H1 (cell line): ENCODE measurements around the gene WDR37. TPM values are rescaled to one million over a fixed set of nuclear protein-coding genes. Genes with fewer than 3 reads are reported as not detected.

Experiments used
- CTCF ChIA-PET: fragments of 300-600 bp; sonication (Branson Sonifier 250); formaldehyde crosslinking; loops from one replicate; lab custom pipeline; 2021; ENCODE audit not compliant: partially characterized antibody; lab: Charles Lee
- POLR2A ChIA-PET: fragments of 300-600 bp; sonication (Branson Sonifier 250); formaldehyde crosslinking; loops from one replicate; lab custom pipeline; 2021; ENCODE audit warnings: inconsistent platforms; ENCODE audit not compliant: partially characterized antibody; lab: Charles Lee
- DNase-seq, 2 experiments: peaks; one replicate each; pipeline versions ENCODE4 v3.0.0 to v3.0.0-alpha.2; 2010 to 2022; ENCODE audit warnings: low spot score in 2 of 2, low read depth in 1 of 2, mixed read lengths in 1 of 2
- FAIRE-seq: peaks from 2 replicates; lab custom pipeline; 2011; peaks lifted over from hg19 to GRCh38; lab: Jason Lieb, UNC
- H2AFZ ChIP-seq: 2 replicates; pipeline ENCODE4 v1.8.1; 2012; ENCODE audit warnings: low read length, inconsistent platforms
- H2AK5ac ChIP-seq: 2 replicates; pipeline ENCODE4 v1.6.1; 2013; ENCODE audit warnings: low read depth, low read length
- H2BK120ac ChIP-seq: replicated peaks from 2 replicates; pipeline ENCODE3; 2013; ENCODE audit warnings: low read depth, low read length, inconsistent platforms
- H2BK12ac ChIP-seq: 2 replicates; pipeline ENCODE4 v1.6.1; 2013; ENCODE audit warnings: low read depth, low read length
- H2BK15ac ChIP-seq: 2 replicates; pipeline ENCODE4 v1.6.1; 2013; ENCODE audit warnings: low read length
- H2BK20ac ChIP-seq: 2 replicates; pipeline ENCODE4 v1.6.1; 2013; ENCODE audit warnings: low read length
- H2BK5ac ChIP-seq: 2 replicates; pipeline ENCODE4 v1.6.1; 2013; ENCODE audit warnings: low read depth, low read length
- H3K14ac ChIP-seq: 2 replicates; pipeline ENCODE4 v1.6.1; 2013; ENCODE audit warnings: inconsistent platforms; ENCODE audit not compliant: insufficient read length
- H3K18ac ChIP-seq: 2 replicates; pipeline ENCODE4 v1.6.1; 2013; ENCODE audit warnings: low read length; ENCODE audit errors: extremely low read depth
- H3K23ac ChIP-seq: 2 replicates; pipeline ENCODE4 v1.6.1; 2013; ENCODE audit warnings: inconsistent platforms; ENCODE audit not compliant: insufficient read length
- H3K23me2 ChIP-seq: 2 replicates; pipeline ENCODE4 v1.6.1; 2013; ENCODE audit warnings: low read depth, low read length
- H3K27ac ChIP-seq: 2 replicates; pipeline ENCODE4 v1.6.1; 2011; ENCODE audit warnings: low read depth, low read length, inconsistent platforms
- H3K27me3 ChIP-seq, 4 experiments: replicated peaks in 1 of 4; 1 replicate in 1 of 4; 2 replicates in 3 of 4; pipeline versions ENCODE4 v1.6.1 to v1.8.1; 2011 to 2013; ENCODE audit warnings: low read length in 3 of 4, mild to moderate bottlenecking in 3 of 4, inconsistent platforms in 2 of 4, mixed read lengths in 2 of 4, moderate library complexity in 1 of 4; ENCODE audit not compliant: control insufficient read depth in 3 of 4, insufficient read depth in 3 of 4; ENCODE audit errors: extremely low read depth in 1 of 4
- H3K36me3 ChIP-seq, 4 experiments: 2 replicates each; pipeline versions ENCODE4 v1.6.1 to v1.8.1; 2011 to 2013; ENCODE audit warnings: mild to moderate bottlenecking in 4 of 4, low read length in 3 of 4, moderate library complexity in 2 of 4, control low read depth in 1 of 4, inconsistent platforms in 1 of 4; ENCODE audit not compliant: insufficient read depth in 4 of 4, control insufficient read depth in 2 of 4
- H3K4ac ChIP-seq: replicated peaks from 2 replicates; pipeline ENCODE3; 2013; ENCODE audit warnings: low read length, low read depth, mixed read lengths, inconsistent platforms; ENCODE audit not compliant: insufficient read length
- H3K4me1 ChIP-seq, 4 experiments: replicated peaks in 1 of 4; 1 replicate in 1 of 4; 2 replicates in 3 of 4; pipeline versions ENCODE4 v1.6.1 to v1.8.1; 2011 to 2013; ENCODE audit warnings: low read length in 3 of 4, inconsistent platforms in 2 of 4, mixed read lengths in 1 of 4; ENCODE audit not compliant: insufficient read depth in 4 of 4, control insufficient read depth in 3 of 4
- H3K4me2 ChIP-seq, 2 experiments: 2 replicates each; pipeline versions ENCODE4 v1.6.1 to v1.8.1; 2011 to 2013; ENCODE audit warnings: low read depth in 2 of 2, low read length in 2 of 2, control low read depth in 1 of 2, inconsistent platforms in 1 of 2, mild to moderate bottlenecking in 1 of 2; ENCODE audit not compliant: insufficient read depth in 1 of 2
- H3K4me3 ChIP-seq, 4 experiments: fragments of 200-600, 300-600 bp in 1 of 4; sonication (generic), shearing (Covaris generic), sonication (Bioruptor Twin) in 1 of 4; 2 replicates each; pipeline versions ENCODE4 v1.5.1 to v1.8.1; 2011 to 2016; ENCODE audit warnings: low read length in 4 of 4, low read depth in 3 of 4, control low read depth in 2 of 4, inconsistent platforms in 2 of 4, mild to moderate bottlenecking in 2 of 4, mixed read lengths in 1 of 4, moderate library complexity in 1 of 4; ENCODE audit not compliant: insufficient read depth in 2 of 4; ENCODE audit errors: extremely low read depth in 1 of 4
- H3K56ac ChIP-seq: replicated peaks from 2 replicates; pipeline ENCODE3; 2013; ENCODE audit warnings: low read depth, mild to moderate bottlenecking, mixed read lengths, low read length, inconsistent platforms; ENCODE audit not compliant: insufficient read length
- H3K79me1 ChIP-seq: 2 replicates; pipeline ENCODE4 v1.6.1; 2013; ENCODE audit warnings: low read depth, low read length, control low read depth
- H3K79me2 ChIP-seq, 2 experiments: 2 replicates each; pipeline versions ENCODE4 v1.6.1 to v1.8.1; 2012 to 2013; ENCODE audit warnings: low read length in 2 of 2, mild to moderate bottlenecking in 2 of 2, inconsistent platforms in 1 of 2; ENCODE audit not compliant: insufficient read depth in 2 of 2, control insufficient read depth in 1 of 2
- H3K9ac ChIP-seq, 4 experiments: replicated peaks in 1 of 4; 1 replicate in 1 of 4; 2 replicates in 3 of 4; pipeline versions ENCODE4 v1.6.1 to v1.8.1; 2011 to 2013; ENCODE audit warnings: low read depth in 3 of 4, low read length in 3 of 4, control low read depth in 2 of 4, mild to moderate bottlenecking in 2 of 4, moderate library complexity in 2 of 4, inconsistent platforms in 1 of 4; ENCODE audit errors: extremely low read depth in 1 of 4
- H3K9me3 ChIP-seq, 2 experiments: 2 replicates each; pipeline versions ENCODE4 v1.6.1 to v1.8.1; 2012 to 2013; ENCODE audit warnings: mild to moderate bottlenecking in 2 of 2, moderate library complexity in 2 of 2, control low read depth in 1 of 2, inconsistent platforms in 1 of 2, low read depth in 1 of 2, low read length in 1 of 2, mixed read lengths in 1 of 2; ENCODE audit not compliant: insufficient read depth in 2 of 2
- H4K20me1 ChIP-seq, 2 experiments: replicated peaks in 1 of 2; 2 replicates each; pipeline versions ENCODE3 to v1.8.1; 2011 to 2013; ENCODE audit warnings: inconsistent platforms in 2 of 2, low read length in 2 of 2, mild to moderate bottlenecking in 1 of 2; ENCODE audit not compliant: insufficient read depth in 2 of 2, control insufficient read depth in 1 of 2
- H4K5ac ChIP-seq: 2 replicates; pipeline ENCODE4 v1.6.1; 2013; ENCODE audit warnings: low read length, low read depth, mixed read lengths, inconsistent platforms; ENCODE audit not compliant: insufficient read length
- H4K8ac ChIP-seq: 2 replicates; pipeline ENCODE4 v1.8.0; 2013; ENCODE audit warnings: mild to moderate bottlenecking, moderate library complexity, low read length, inconsistent platforms; ENCODE audit not compliant: insufficient read depth; ENCODE audit errors: extremely low read depth
- H4K91ac ChIP-seq: replicated peaks from 2 replicates; pipeline ENCODE3; 2013; ENCODE audit warnings: low read length, mixed read lengths, inconsistent platforms; ENCODE audit not compliant: insufficient read length
- CTCF ChIP-seq, 3 experiments: IDR thresholded peaks; 1 replicate in 2 of 3; 2 replicates in 1 of 3; pipeline versions ENCODE4 v1.5.1 to v1.6.1; 2011; ENCODE audit warnings: low read length in 3 of 3, mild to moderate bottlenecking in 3 of 3, inconsistent platforms in 2 of 3, low read depth in 1 of 3, moderate library complexity in 1 of 3; ENCODE audit not compliant: insufficient read depth in 1 of 3; ENCODE audit errors: control extremely low read depth in 1 of 3
- NANOG ChIP-seq: IDR thresholded peaks from 2 replicates; pipeline ENCODE4 v1.6.1; 2011; ENCODE audit warnings: low read length, low read depth, mild to moderate bottlenecking, inconsistent platforms; ENCODE audit not compliant: insufficient read depth, poor library complexity, severe bottlenecking
- RAD21 ChIP-seq, 2 experiments: IDR thresholded peaks in 1 of 2; conservative IDR thresholded peaks in 1 of 2; 2 replicates each; pipeline ENCODE4 v1.6.1; 2011; ENCODE audit warnings: low read depth in 2 of 2, low read length in 2 of 2, improper control_type of control experiment in 1 of 2, inconsistent platforms in 1 of 2, mild to moderate bottlenecking in 1 of 2, moderate library complexity in 1 of 2
- SAP30 ChIP-seq: fragments of 300-600 bp; sonication (generic); IDR thresholded peaks from 2 replicates; pipeline ENCODE4 v1.7.1; 2012; ENCODE audit warnings: low read length, moderate library complexity, mild to moderate bottlenecking, inconsistent platforms; ENCODE audit not compliant: insufficient read depth, insufficient replicate concordance
- SIRT6 ChIP-seq: IDR thresholded peaks from one replicate; pipeline ENCODE4 v1.7.1; 2012; ENCODE audit warnings: low read length, inconsistent platforms
- TCF12 ChIP-seq: IDR thresholded peaks from 2 replicates; pipeline ENCODE4 v1.6.1; 2011; ENCODE audit warnings: low read depth, mild to moderate bottlenecking, low read length
- WGBS, 2 experiments: shearing (Covaris generic) in 1 of 2; methylation state at CpG; one replicate each; pipeline versions ENCODE4 v1.1.6 to v1.1.7; 2013 to 2015; ENCODE audit warnings: low lambda C conversion rate in 2 of 2, mixed read lengths in 2 of 2, inconsistent platforms in 1 of 2, low coverage in 1 of 2, missing lambda C conversion rate in 1 of 2; ENCODE audit not compliant: insufficient replicate concordance in 2 of 2, insufficient coverage in 1 of 2, insufficient read length in 1 of 2; ENCODE audit errors: extremely low coverage in 1 of 2, missing lambda C conversion rate in 1 of 2; 5-methylcytosine and 5-hydroxymethylcytosine counted together
- polyA plus RNA-seq, 7 experiments: library from polyadenylated mRNA; depleted of rRNA in 3 of 7; stranded (reverse) in 5 of 7; unstranded in 2 of 7; fragments of >200 nt in 5 of 7; fragments of 200-250 nt in 2 of 7; gene quantifications; 1 replicate in 5 of 7; 2 replicates in 1 of 7; 4 replicates in 1 of 7; pipeline versions ENCODE4 v1.2.1 to v1.2.3, GENCODE V29; 2011 to 2013; ENCODE audit warnings: missing spikeins in 2 of 7, mixed read lengths in 2 of 7
- total RNA-seq: library from RNA; stranded (reverse); fragmentation: NEBNext Ultra II Directional; extraction: Animal tissue kit (Norgen Biotek cat#: 25700); gene quantifications from 2 replicates; pipeline ENCODE4 v1.2.1, GENCODE V29; 2021

The WDR37 gene
- total and polyA plus RNA-seq, 2 of the 8 experiments (the other 6 are each of a cell fraction or from before 2014, with no cell fraction given) = 9.6 to 12.0 TPM

- no peaks in the 10 kb centered on the region for H3K9me3 ChIP-seq
- TF ChIP-seq RAD21 (IDR thresholded peaks at IDR 0.05 in 1 of 2, conservative IDR thresholded peaks at IDR 0.05 in 1 of 2; ENCODE audit: low read depth in 2 of 2, low read length in 2 of 2) (peak; percentile 36 to 39; a peak in 3 of 4 replicates), NANOG (no peak), SAP30 (no peak), CTCF (IDR thresholded peaks at IDR 0.05; ENCODE audit: control extremely low read depth in 1 of 3, insufficient read depth in 1 of 3, low read depth in 1 of 3, low read length in 3 of 3) (peak in 2 of 3 experiments; percentile 18 to 35; a peak in 2 of 4 replicates), SIRT6 (no peak), TCF12 (no peak)
- CTCF ChIA-PET = interaction anchor here (0.6 to 2.7 kb wide), 13 partner anchors 9 to 450 kb away, joined by 3 to 15 read pairs (median 4); no protein-coding TSS in a partner anchor
- no peak overlapping the region for H3K27ac ChIP-seq
- H3K9ac ChIP-seq = no peak overlapping the region
- peaks cover 0 to 27% (median 3%) of the 10 kb centered on the region in 4 experiments; a peak in 7 of 8 replicates for H3K36me3 ChIP-seq
- H3K79me2 ChIP-seq = no peaks in the 10 kb centered on the region
- peak in 1 of 2 experiments; percentile 37 for DNase-seq
- H2BK120ac ChIP-seq = no peak overlapping the region
- no peak overlapping the region for H3K4me3 ChIP-seq
- H3K56ac ChIP-seq = no peak overlapping the region
- peaks cover 0 to 5% of the 10 kb centered on the region in 2 experiments for H4K20me1 ChIP-seq
- H2BK20ac ChIP-seq = no peak overlapping the region
- no peak overlapping the region; the same call in 1 of the 2 replicates for H4K8ac ChIP-seq
- H4K91ac ChIP-seq = no peak overlapping the region
- H3K27me3 ChIP-seq = no peaks in the 10 kb centered on the region
- no peak overlapping the region for H3K4me2 ChIP-seq
- WGBS, 2 experiments = 94% methylated on average over 18 of the region's 18 CpGs; no CpG with 5 or more reads in 1 of the 2 experiments
- no peak overlapping the region for H3K18ac ChIP-seq
- no peak overlapping the region for H2BK12ac ChIP-seq
- peaks cover 0 to 3% (median 0%) of the 10 kb centered on the region in 4 experiments; a peak in 1 of 7 replicates for H3K4me1 ChIP-seq
- no peak overlapping the region for H3K4ac ChIP-seq
- H2AFZ ChIP-seq = no peak overlapping the region
- H2BK5ac ChIP-seq = no peak overlapping the region
- POLR2A ChIA-PET = interaction anchor here (0.5 kb wide), 1 partner anchor 152 kb away, joined by 3 read pairs; no protein-coding TSS in a partner anchor
- FAIRE-seq = no peak
- H3K14ac ChIP-seq = no peak overlapping the region
- no peaks in the 10 kb centered on the region for H3K23me2 ChIP-seq
- H2BK15ac ChIP-seq = no peak overlapping the region
- H2AK5ac ChIP-seq = no peak overlapping the region
- H4K5ac ChIP-seq = no peak overlapping the region
- H3K23ac ChIP-seq = no peak overlapping the region
- no peaks in the 10 kb centered on the region; the same call in 1 of the 2 replicates for H3K79me1 ChIP-seq
These were observed 18.6 kb downstream of the WDR37 start for GRCh38 chr10:1074748-1075308.
